ENCODE measurements around the gene KRTAP2-2. TPM values are rescaled to one million over a fixed set of nuclear protein-coding genes. Genes with fewer than 3 reads are reported as not detected.

KRTAP2-2 gene
- total RNA-seq, 2 experiments from 2014 or later = not detected

DNA sequence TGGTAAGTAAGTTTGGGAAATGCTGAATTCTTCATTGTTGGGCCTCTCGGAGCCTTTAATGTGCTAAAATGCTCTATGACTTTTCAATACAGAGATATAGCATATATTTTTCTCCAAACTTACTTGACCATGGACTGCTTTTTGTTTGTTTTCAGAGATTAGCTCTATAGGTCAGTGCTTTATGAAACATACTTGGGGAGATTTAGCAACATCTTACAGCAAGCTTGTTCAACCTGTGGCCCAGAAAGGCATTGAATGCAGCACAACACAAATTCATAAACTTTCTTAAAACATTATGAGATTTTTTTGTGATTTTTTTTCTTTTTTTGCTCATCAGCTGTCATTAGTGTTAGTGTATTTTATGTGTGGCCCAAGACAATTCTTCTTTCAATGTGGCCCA is 45.1 kb downstream of the KRTAP2-2 start:
- ATAC-seq (ENCODE audit: poor library complexity) (no peak), DNase-seq (no peak)
- no peaks in the 10 kb centered on the region for H3K27me3 ChIP-seq (ENCODE audit: control insufficient read depth in 1 of 2, insufficient read depth in 2 of 2, low read length in 2 of 2)
- Mint-ChIP-seq H3K27me3 (no peaks in the 10 kb centered on the region), H3K36me3 (ENCODE audit: low read depth) (no peaks in the 10 kb centered on the region), H3K27ac (no peak overlapping the region), H3K9me3 (no peaks in the 10 kb centered on the region), H3K4me1 (ENCODE audit: low read depth) (no peaks in the 10 kb centered on the region), H3K4me3 (no peak overlapping the region)
- H3K27ac ChIP-seq (ENCODE audit: low read depth in 1 of 2, low read length in 2 of 2) = no peak overlapping the region
- no peaks in the 10 kb centered on the region for H3K9me3 ChIP-seq (ENCODE audit: control insufficient read depth in 1 of 2, insufficient read depth in 1 of 2, low read length in 2 of 2)
- ChIA-PET CTCF (no interaction called here), POLR2A (no interaction called here)
- H3K4me1 ChIP-seq (ENCODE audit: insufficient read depth, low read length) = no peaks in the 10 kb centered on the region
- no peak for TF ChIP-seq CTCF (IDR thresholded peaks at IDR 0.05)
- intact Hi-C loops (cut with DNase I, micrococcal nuclease) = no loop called here
- H3K4me3 ChIP-seq (ENCODE audit: low read length) = no peak overlapping the region
- no peaks in the 10 kb centered on the region for H3K36me3 ChIP-seq (ENCODE audit: insufficient read depth, low read length)

GRCh38 chr17:41009301-41009760 is 45.7 kb downstream of the KRTAP2-2 start:
- POLR2A ChIA-PET = no interaction called here
- ATAC-seq (ENCODE audit: poor library complexity) = no peak
- no peak for DNase-seq
- Mint-ChIP-seq H3K36me3 (ENCODE audit: low read depth) (no peaks in the 10 kb centered on the region), H3K4me1 (ENCODE audit: low read depth) (no peaks in the 10 kb centered on the region), H3K27ac (no peak overlapping the region), H3K27me3 (peaks cover 5% of the 10 kb centered on the region), H3K4me3 (no peak overlapping the region), H3K9me3 (no peaks in the 10 kb centered on the region)
- H3K4me3 ChIP-seq (ENCODE audit: low read length) = no peak overlapping the region
- intact Hi-C loops (cut with DNase I, micrococcal nuclease) = no loop called here
- TF ChIP-seq CTCF (IDR thresholded peaks at IDR 0.05) = no peak
- no peak overlapping the region for H3K27ac ChIP-seq (ENCODE audit: low read depth in 1 of 2, low read length in 2 of 2)
- CTCF ChIA-PET = no interaction called here
- H3K9me3 ChIP-seq (ENCODE audit: control insufficient read depth in 1 of 2, insufficient read depth in 1 of 2, low read length in 2 of 2) = no peaks in the 10 kb centered on the region
- no peaks in the 10 kb centered on the region for H3K27me3 ChIP-seq (ENCODE audit: control insufficient read depth in 1 of 2, insufficient read depth in 2 of 2, low read length in 2 of 2)
- no peaks in the 10 kb centered on the region for H3K36me3 ChIP-seq (ENCODE audit: insufficient read depth, low read length)
- no peaks in the 10 kb centered on the region for H3K4me1 ChIP-seq (ENCODE audit: insufficient read depth, low read length)

- no peak within 1 kb of the TSS for H3K4me3 Mint-ChIP-seq
- no peaks in the 10 kb centered on the region for H3K36me3 ChIP-seq (ENCODE audit: insufficient read depth, low read length)
- POLR2A ChIA-PET = no interaction called here
- H3K36me3 Mint-ChIP-seq (ENCODE audit: low read depth) = no peaks in the 10 kb centered on the region
- H3K27me3 ChIP-seq (ENCODE audit: control insufficient read depth in 1 of 2, insufficient read depth in 2 of 2, low read length in 2 of 2) = no peaks in the 10 kb centered on the region
- peaks cover 11% of the 10 kb centered on the region for H3K27me3 Mint-ChIP-seq
- no peak within 1 kb of the TSS for H3K27ac ChIP-seq (ENCODE audit: low read depth in 1 of 2, low read length in 2 of 2)
- H3K27ac Mint-ChIP-seq = no peak within 1 kb of the TSS
- no peak for ATAC-seq (ENCODE audit: poor library complexity)
- no peak for TF ChIP-seq CTCF (IDR thresholded peaks at IDR 0.05)
- H3K9me3 Mint-ChIP-seq = no peaks in the 10 kb centered on the region
- H3K4me3 ChIP-seq (ENCODE audit: low read length) = no peak within 1 kb of the TSS
- intact Hi-C loops (cut with DNase I, micrococcal nuclease) = no loop called here
- no peaks in the 10 kb centered on the region for H3K4me1 ChIP-seq (ENCODE audit: insufficient read depth, low read length)
- CTCF ChIA-PET = no interaction called here
- H3K4me1 Mint-ChIP-seq (ENCODE audit: low read depth) = no peaks in the 10 kb centered on the region
- no peaks in the 10 kb centered on the region for H3K9me3 ChIP-seq (ENCODE audit: control insufficient read depth in 1 of 2, insufficient read depth in 1 of 2, low read length in 2 of 2)
- no peak for DNase-seq
Measured at GRCh38 chr17:41008811-41009210, 46.2 kb downstream of the KRTAP2-2 start, which contains the start of gene KRTAP3-1. KRTAP3-1 (minus strand) TSS chr17:41009128; CDS start chr17:41009074, 54 bp downstream.

Other genes starting within 250 kb of the KRTAP2-2 start
- 10 to 100 TPM; 32.2 to 37.1 TPM for gene KRT10, start 232.6 kb downstream of the KRTAP2-2 start, total RNA-seq
- not detected for gene KRT12, start 188.0 kb downstream of the KRTAP2-2 start, total RNA-seq
- not detected for gene KRT20, start 170.0 kb downstream of the KRTAP2-2 start, total RNA-seq
- not detected for gene KRT23, start 117.6 kb downstream of the KRTAP2-2 start, total RNA-seq
- gene KRT39, start 88.3 kb downstream of the KRTAP2-2 start, total RNA-seq = not detected
- not detected for gene KRT40, start 70.9 kb downstream of the KRTAP2-2 start, total RNA-seq
- gene KRTAP3-3, start 61.1 kb downstream of the KRTAP2-2 start, total RNA-seq = not detected
- gene KRTAP3-2, start 55.3 kb downstream of the KRTAP2-2 start, total RNA-seq = not detected
- gene KRTAP3-1, start 46.1 kb downstream of the KRTAP2-2 start, total RNA-seq = not detected
- not detected for gene KRTAP1-5, start 28.0 kb downstream of the KRTAP2-2 start, total RNA-seq
- gene KRTAP1-4, start 25.0 kb downstream of the KRTAP2-2 start, total RNA-seq = not detected
- not detected for gene KRTAP1-3, start 20.4 kb downstream of the KRTAP2-2 start, total RNA-seq
- not detected for gene KRTAP1-1, start 13.8 kb downstream of the KRTAP2-2 start, total RNA-seq
- not detected for gene KRTAP2-1, start 7.9 kb downstream of the KRTAP2-2 start, total RNA-seq
- not detected for gene KRTAP2-3, start 4.9 kb upstream of the KRTAP2-2 start, total RNA-seq
- not detected for gene KRTAP2-4, start 10.6 kb upstream of the KRTAP2-2 start, total RNA-seq
- not detected for gene KRTAP4-7, start 28.9 kb upstream of the KRTAP2-2 start, total RNA-seq
- gene KRTAP4-8, start 42.9 kb upstream of the KRTAP2-2 start, total RNA-seq = not detected
- gene KRTAP4-16, start 47.0 kb upstream of the KRTAP2-2 start, total RNA-seq = not detected
- gene KRTAP4-9, start 50.2 kb upstream of the KRTAP2-2 start, total RNA-seq = not detected
- gene KRTAP4-11, start 63.1 kb upstream of the KRTAP2-2 start, total RNA-seq = not detected
- gene KRTAP4-12, start 69.0 kb upstream of the KRTAP2-2 start, total RNA-seq = not detected
- gene KRTAP4-6, start 85.3 kb upstream of the KRTAP2-2 start, total RNA-seq = not detected
- gene KRTAP4-5, start 94.6 kb upstream of the KRTAP2-2 start, total RNA-seq = not detected
- gene KRTAP4-4, start 105.5 kb upstream of the KRTAP2-2 start, total RNA-seq = not detected
- gene KRTAP4-3, start 113.0 kb upstream of the KRTAP2-2 start, total RNA-seq = not detected
- not detected for gene KRTAP4-2, start 123.0 kb upstream of the KRTAP2-2 start, total RNA-seq
- gene KRTAP4-1, start 129.7 kb upstream of the KRTAP2-2 start, total RNA-seq = not detected
- gene KRTAP9-1, start 134.7 kb upstream of the KRTAP2-2 start, total RNA-seq = not detected
- gene KRTAP9-2, start 171.4 kb upstream of the KRTAP2-2 start, total RNA-seq = not detected
- not detected for gene KRTAP9-3, start 177.2 kb upstream of the KRTAP2-2 start, total RNA-seq
- not detected for gene KRTAP9-8, start 182.8 kb upstream of the KRTAP2-2 start, total RNA-seq
- not detected for gene KRTAP9-4, start 194.5 kb upstream of the KRTAP2-2 start, total RNA-seq
- not detected for gene KRTAP9-9, start 200.2 kb upstream of the KRTAP2-2 start, total RNA-seq
- not detected for gene KRTAP9-6, start 210.1 kb upstream of the KRTAP2-2 start, total RNA-seq
- not detected for gene KRTAP9-7, start 220.5 kb upstream of the KRTAP2-2 start, total RNA-seq
- not detected for gene KRTAP29-1, start 247.6 kb upstream of the KRTAP2-2 start, total RNA-seq